GM12872 (cell line): ENCODE results near the gene IGSF8.

Experiments used
- CTCF ChIP-seq: IDR thresholded peaks from 3 replicates; pipeline ENCODE4 v1.5.1; 2011; ENCODE audit warnings: low read depth, mild to moderate bottlenecking, low read length, moderate library complexity; ENCODE audit not compliant: insufficient read depth

Gene IGSF8

GRCh38 chr1:160136926-160137200 lies 38.4 kb upstream of the IGSF8 start:
- no peak for TF ChIP-seq CTCF

- no peak for TF ChIP-seq CTCF
Observed at GRCh38 chr1:160136121-160136925, 37.9 kb upstream of the IGSF8 start.

GRCh38 chr1:160134791-160135572 lies 36.6 kb upstream of the IGSF8 start:
- no peak for TF ChIP-seq CTCF

GRCh38 chr1:160133990-160134770 lies 35.8 kb upstream of the IGSF8 start:
- TF ChIP-seq CTCF, result no peak

- TF ChIP-seq CTCF, result no peak
Observed at GRCh38 chr1:160131803-160132565, 33.6 kb upstream of the IGSF8 start.

- TF ChIP-seq CTCF, result no peak
Observed at GRCh38 chr1:160130939-160131338, 32.5 kb upstream of the IGSF8 start.
